B cell (primary cell): ENCODE data around the gene OTOL1. TPM values are rescaled to one million over a fixed set of nuclear protein-coding genes. Genes with fewer than 3 reads are reported as not detected.

Source experiments
- ATAC-seq: fragments of 200-7000 bp; cut with Tn5 transposase; one replicate; pipeline ENCODE4 v1.10.0; 2021; ENCODE audit warnings: low read depth, mild to moderate bottlenecking, moderate number of reproducible peaks, moderate library complexity
- CTCF ChIA-PET: fragments of 350-600 bp; sonication (Branson Sonifier 250); formaldehyde crosslinking; loops from one replicate; lab custom pipeline; 2021; ENCODE audit warnings: antibody characterized with exemption, inconsistent platforms; lab: Charles Lee
- POLR2A ChIA-PET: fragments of 350-600 bp; sonication (Branson Sonifier 250); formaldehyde crosslinking; loops from one replicate; lab custom pipeline; 2021; ENCODE audit warnings: antibody characterized with exemption; lab: Charles Lee
- DNase-seq: peaks from one replicate; pipeline ENCODE4 v3.0.0; 2013
- H2AFZ ChIP-seq: 2 replicates; pipeline ENCODE4 v1.6.1; 2012; ENCODE audit warnings: mild to moderate bottlenecking, low read depth, low read length; ENCODE audit not compliant: insufficient read depth, poor library complexity, severe bottlenecking
- H3K27ac ChIP-seq, 2 donors: 1 replicate in 1 of 2; 2 replicates in 1 of 2; pipeline ENCODE4 v1.5.1; 2012 to 2013; ENCODE audit warnings: low read length in 2 of 2, mild to moderate bottlenecking in 2 of 2, moderate library complexity in 1 of 2
- H3K27me3 ChIP-seq, 4 experiments: fragments of 200-600 bp in 1 of 4; sonication (generic) in 1 of 4; replicated peaks in 1 of 4; 1 replicate in 2 of 4; 2 replicates in 2 of 4; pipeline versions ENCODE4 v1.6.1 to v1.7.0; 2013 to 2016; ENCODE audit warnings: low read length in 3 of 4, mild to moderate bottlenecking in 2 of 4, mixed read lengths in 1 of 4, moderate library complexity in 1 of 4; ENCODE audit not compliant: insufficient read depth in 4 of 4, control insufficient read depth in 3 of 4; ENCODE audit errors: control extremely low read depth in 1 of 4
- H3K36me3 ChIP-seq, 2 experiments: replicated peaks in 1 of 2; 1 replicate in 1 of 2; 2 replicates in 1 of 2; pipeline versions ENCODE4 v1.6.1 to v1.7.1; 2013; ENCODE audit warnings: low read length in 1 of 2; ENCODE audit not compliant: insufficient read depth in 2 of 2, control insufficient read depth in 1 of 2; ENCODE audit errors: control extremely low read depth in 1 of 2, extremely low read depth in 1 of 2
- H3K4me1 ChIP-seq, 2 donors: fragments of 200-600 bp in 1 of 2; sonication (generic) in 1 of 2; 1 replicate in 1 of 2; 2 replicates in 1 of 2; pipeline versions ENCODE4 v1.5.1 to v1.6.1; 2013 to 2017; ENCODE audit warnings: low read length in 2 of 2; ENCODE audit not compliant: control insufficient read depth in 2 of 2, insufficient read depth in 2 of 2
- H3K4me2 ChIP-seq: replicated peaks from 2 replicates; pipeline ENCODE3; 2012; ENCODE audit warnings: mild to moderate bottlenecking, low read depth, low read length; ENCODE audit not compliant: poor library complexity, severe bottlenecking
- H3K4me3 ChIP-seq, 5 experiments: fragments of 200-600 bp in 1 of 5; sonication (generic) in 1 of 5; 1 replicate in 3 of 5; 2 replicates in 2 of 5; pipeline versions ENCODE4 v1.5.1 to v1.7.0; 2011 to 2016; ENCODE audit warnings: low read length in 4 of 5, mild to moderate bottlenecking in 4 of 5, low read depth in 2 of 5, control low read depth in 1 of 5, moderate library complexity in 1 of 5; ENCODE audit not compliant: insufficient read depth in 1 of 5; ENCODE audit errors: control extremely low read depth in 1 of 5, extremely low read depth in 1 of 5
- H3K79me2 ChIP-seq: fragments of 200-600 bp; sonication (generic); one replicate; pipeline ENCODE4 v1.6.0; 2016; ENCODE audit warnings: low read length; ENCODE audit not compliant: control insufficient read depth, insufficient read depth
- H3K9ac ChIP-seq: fragments of 200-600 bp; sonication (generic); 2 replicates; pipeline ENCODE4 v1.6.1; 2017; ENCODE audit warnings: mild to moderate bottlenecking, low read length, moderate library complexity
- H3K9me3 ChIP-seq, 3 donors: one replicate each; pipeline versions ENCODE4 v1.6.1 to v1.7.1; 2013; ENCODE audit warnings: low read length in 2 of 3; ENCODE audit not compliant: control insufficient read depth in 2 of 3, insufficient read depth in 1 of 3; ENCODE audit errors: control extremely low read depth in 1 of 3
- H4K20me1 ChIP-seq: 2 replicates; pipeline ENCODE4 v1.6.0; 2012; ENCODE audit warnings: mild to moderate bottlenecking, low read length; ENCODE audit not compliant: insufficient read depth, control insufficient read depth, poor library complexity, severe bottlenecking
- H3K27ac Mint-ChIP-seq: one replicate; pipeline ENCODE4 v1.8.0; 2021; ENCODE audit warnings: mixed read lengths
- H3K27me3 Mint-ChIP-seq: one replicate; pipeline ENCODE4 v1.8.0; 2021; ENCODE audit warnings: mixed read lengths
- H3K4me1 Mint-ChIP-seq: one replicate; pipeline ENCODE4 v1.8.0; 2021; ENCODE audit warnings: mixed read lengths
- H3K4me3 Mint-ChIP-seq: one replicate; pipeline ENCODE4 v1.8.0; 2021; ENCODE audit warnings: mixed read lengths
- H3K9me3 Mint-ChIP-seq: one replicate; pipeline ENCODE4 v1.8.0; 2022; ENCODE audit warnings: mixed read lengths; ENCODE audit not compliant: insufficient read depth
- CTCF ChIP-seq: fragments of 200-600 bp; IDR thresholded peaks from one replicate; pipeline ENCODE4 v1.8.0; 2022; ENCODE audit warnings: antibody characterized with exemption, mild to moderate bottlenecking
- EZH2 ChIP-seq: IDR thresholded peaks from 2 replicates; pipeline ENCODE4 v1.6.1; 2012; ENCODE audit warnings: borderline replicate concordance, low read depth, mild to moderate bottlenecking, moderate library complexity, low read length; ENCODE audit not compliant: insufficient read depth, poor library complexity, severe bottlenecking
- WGBS: methylation state at CpG from one replicate; pipeline ENCODE4 v1.1.5; 2013; ENCODE audit warnings: missing lambda C conversion rate; ENCODE audit not compliant: insufficient coverage; 5-methylcytosine and 5-hydroxymethylcytosine counted together
- intact Hi-C: fragments of 100-400 bp; cut with micrococcal nuclease; formaldehyde crosslinking; loops from one replicate; pipeline ENCODE4 v1.10.0; 2022
- polyA plus RNA-seq: library from polyadenylated mRNA; depleted of rRNA; stranded (reverse); fragments of >200 nt; gene quantifications from 2 replicates; pipeline ENCODE4 v1.2.3, GENCODE V29; 2012
- total RNA-seq, 2 donors: library from RNA; stranded (reverse); fragments of 120-200 nt in 1 of 2; gene quantifications; 1 replicate in 1 of 2; 2 replicates in 1 of 2; pipeline versions ENCODE4 v1.2.3 to v1.2.4, GENCODE V29; 2013 to 2022

Gene OTOL1
- total and polyA plus RNA-seq, 2 donors (not counting 1 experiment from before 2014, with no cell fraction given), result not detected

- Histone ChIP-seq H3K79me2 (no peaks in the 10 kb centered on the region), H3K9ac (no peak overlapping the region), H3K27me3 (no peaks in the 10 kb centered on the region), H3K36me3 (no peaks in the 10 kb centered on the region), H3K4me1 (no peaks in the 10 kb centered on the region), H2AFZ (no peak overlapping the region), H3K4me3 (no peak overlapping the region), H3K27ac (no peak overlapping the region), H3K4me2 (no peak overlapping the region), H3K9me3 (peaks cover 0 to 6% (median 0%) of the 10 kb centered on the region in 3 donors), H4K20me1 (no peaks in the 10 kb centered on the region)
- no peak for ATAC-seq
- intact Hi-C loops, result no loop called here
- no peaks in the 10 kb centered on the region for H3K27me3 Mint-ChIP-seq
- WGBS, result 80% methylated on average over 1 of the region's 1 CpG
- no peak overlapping the region for H3K27ac Mint-ChIP-seq
- no peak for DNase-seq
- POLR2A ChIA-PET, result no interaction called here
- H3K9me3 Mint-ChIP-seq, result no peaks in the 10 kb centered on the region
- no peak overlapping the region for H3K4me3 Mint-ChIP-seq
- CTCF ChIA-PET, result no interaction called here
- H3K4me1 Mint-ChIP-seq, result no peaks in the 10 kb centered on the region
- TF ChIP-seq EZH2 (no peak), CTCF (no peak)
These were observed 35.3 kb downstream of the OTOL1 start for GRCh38 chr3:161531930-161532329.

GRCh38 chr3:161540594-161540993 lies 44.0 kb downstream of the OTOL1 start:
- Histone ChIP-seq H3K27ac (no peak overlapping the region), H3K4me2 (no peak overlapping the region), H3K27me3 (no peaks in the 10 kb centered on the region), H3K9ac (no peak overlapping the region), H4K20me1 (no peaks in the 10 kb centered on the region), H3K4me3 (no peak overlapping the region), H3K4me1 (no peaks in the 10 kb centered on the region), H3K9me3 (no peaks in the 10 kb centered on the region), H3K36me3 (no peaks in the 10 kb centered on the region), H3K79me2 (no peaks in the 10 kb centered on the region), H2AFZ (no peak overlapping the region)
- H3K4me1 Mint-ChIP-seq, result no peaks in the 10 kb centered on the region
- POLR2A ChIA-PET, result no interaction called here
- H3K27ac Mint-ChIP-seq, result no peak overlapping the region
- no CpG with 5 or more reads among the region's 1 CpG for WGBS
- no peak for DNase-seq
- no peak overlapping the region for H3K4me3 Mint-ChIP-seq
- CTCF ChIA-PET, result no interaction called here
- H3K9me3 Mint-ChIP-seq, result no peaks in the 10 kb centered on the region
- no peaks in the 10 kb centered on the region for H3K27me3 Mint-ChIP-seq
- TF ChIP-seq CTCF, result no peak
- no peak for TF ChIP-seq EZH2
- intact Hi-C loops, result no loop called here
- ATAC-seq, result no peak
